ENCODE measurements around the gene CFAP99.

GRCh38 chr4:2407991-2408342, 10.8 kb upstream of the CFAP99 start:
- TF ChIP-seq POLR2AphosphoS5 (IDR thresholded peaks at IDR 0.05; ENCODE audit: low read depth, low read length) (no peak), POLR2A (IDR thresholded peaks at IDR 0.05; ENCODE audit: low read depth, low read length) (no peak)
